Gastroesophageal sphincter (tissue), 3 donors: Measurements from ENCODE around the gene EWSR1.

Source experiments
- CTCF ChIP-seq, 4 experiments: fragments of 200-600 bp in 2 of 4; fragments of 450-650 bp in 2 of 4; sonication (generic) in 1 of 4; IDR thresholded peaks; one replicate each; pipeline ENCODE4 v1.5.1; 2017 to 2019; ENCODE audit warnings: antibody characterized with exemption in 4 of 4, mild to moderate bottlenecking in 2 of 4, moderate library complexity in 2 of 4
- EP300 ChIP-seq: sonication (generic); formaldehyde crosslinking; IDR thresholded peaks from one replicate; pipeline ENCODE4 v1.6.1; 2017; ENCODE audit warnings: antibody characterized with exemption, mild to moderate bottlenecking
- POLR2A ChIP-seq, 2 donors: fragments of 450-650 bp; IDR thresholded peaks; one replicate each; pipeline ENCODE4 v1.6.1; 2017; ENCODE audit warnings: antibody characterized with exemption in 2 of 2, mild to moderate bottlenecking in 2 of 2, moderate library complexity in 1 of 2
- POLR2AphosphoS5 ChIP-seq: sonication (generic); formaldehyde crosslinking; IDR thresholded peaks from one replicate; pipeline ENCODE4 v1.6.1; 2017; ENCODE audit warnings: antibody characterized with exemption

- no peak for TF ChIP-seq CTCF (IDR thresholded peaks at IDR 0.05)
- no peak for TF ChIP-seq POLR2A (IDR thresholded peaks at IDR 0.05)
- no peak for TF ChIP-seq EP300
- no peak for TF ChIP-seq POLR2AphosphoS5
Observed at GRCh38 chr22:29312218-29313125, 44.4 kb downstream of the EWSR1 start.
